Endothelial cell of umbilical vein (primary cell): ENCODE measurements around the gene PTTG2. TPM values are rescaled to one million over a fixed set of nuclear protein-coding genes. Genes with fewer than 3 reads are reported as not detected.

Experiments used
- BruUV-seq: library from RNA; stranded (reverse); fragments of 400-500 nt; replicated peaks from 2 replicates; lab custom pipeline; 2021; lab: Mats Ljungman, UMichigan
- CTCF ChIA-PET: fragments of 300-600, 350-600 bp; sonication (Branson Sonifier 250); formaldehyde crosslinking; loops from one replicate; lab custom pipeline; 2021; ENCODE audit warnings: antibody characterized with exemption, inconsistent platforms; lab: Charles Lee
- POLR2A ChIA-PET: fragments of 300-600, 350-600 bp; sonication (Branson Sonifier 250); formaldehyde crosslinking; loops from one replicate; lab custom pipeline; 2021; ENCODE audit warnings: antibody characterized with exemption, inconsistent platforms; lab: Charles Lee
- DNase-seq: peaks from one replicate; pipeline ENCODE4 v3.0.0-alpha.2; 2011; ENCODE audit warnings: low read depth, low spot score
- FAIRE-seq: peaks from 2 replicates; lab custom pipeline; 2011; peaks lifted over from hg19 to GRCh38; lab: Jason Lieb, UNC
- H2AFZ ChIP-seq: 2 replicates; pipeline ENCODE4 v1.6.0; 2012; ENCODE audit warnings: low read depth, low read length, control low read depth, inconsistent platforms
- H3K27ac ChIP-seq: 2 replicates; pipeline ENCODE4 v1.5.1; 2011; ENCODE audit warnings: low read depth, mild to moderate bottlenecking, control low read depth, low read length, moderate library complexity; ENCODE audit not compliant: insufficient read depth
- H3K27me3 ChIP-seq, 2 experiments: 2 replicates each; pipeline versions ENCODE4 v1.6.0 to v1.6.1; 2011; ENCODE audit warnings: low read length in 2 of 2, mixed read lengths in 1 of 2; ENCODE audit not compliant: control insufficient read depth in 2 of 2, insufficient read depth in 2 of 2
- H3K36me3 ChIP-seq, 2 experiments: 2 replicates in 1 of 2; 3 replicates in 1 of 2; pipeline ENCODE4 v1.5.1; 2011; ENCODE audit warnings: low read length in 2 of 2, mild to moderate bottlenecking in 1 of 2, moderate library complexity in 1 of 2; ENCODE audit not compliant: control insufficient read depth in 2 of 2, insufficient read depth in 2 of 2; ENCODE audit errors: extremely low read depth in 1 of 2
- H3K4me1 ChIP-seq: 3 replicates; pipeline ENCODE4 v1.5.1; 2011; ENCODE audit warnings: mild to moderate bottlenecking, low read length; ENCODE audit not compliant: control insufficient read depth, insufficient read depth; ENCODE audit errors: extremely low read depth
- H3K4me2 ChIP-seq: 2 replicates; pipeline ENCODE4 v1.6.1; 2011; ENCODE audit warnings: low read length, control low read depth, mixed read lengths; ENCODE audit not compliant: insufficient read depth
- H3K4me3 ChIP-seq, 3 experiments: fragments of 200-600 bp in 1 of 3; sonication (generic), shearing (Covaris generic) in 1 of 3; replicated peaks in 1 of 3; 2 replicates each; pipeline ENCODE4 v1.5.1; 2011 to 2016; ENCODE audit warnings: control low read depth in 3 of 3, low read length in 3 of 3, mild to moderate bottlenecking in 2 of 3, inconsistent platforms in 1 of 3, low read depth in 1 of 3, moderate library complexity in 1 of 3; ENCODE audit not compliant: insufficient read depth in 1 of 3
- H3K79me2 ChIP-seq: 2 replicates; pipeline ENCODE4 v1.6.0; 2012; ENCODE audit warnings: low read length, inconsistent platforms; ENCODE audit not compliant: control insufficient read depth, insufficient read depth
- H3K9ac ChIP-seq: replicated peaks from 2 replicates; pipeline ENCODE3; 2011; ENCODE audit warnings: low read length, control low read depth; ENCODE audit not compliant: insufficient read depth; ENCODE audit errors: extremely low read depth
- H3K9me1 ChIP-seq: replicated peaks from 3 replicates; pipeline ENCODE4 v1.6.0; 2011; ENCODE audit warnings: mild to moderate bottlenecking, low read length; ENCODE audit not compliant: control insufficient read depth, insufficient read depth; ENCODE audit errors: extremely low read depth
- H3K9me3 ChIP-seq: replicated peaks from 2 replicates; pipeline ENCODE4 v1.5.1; 2012; ENCODE audit warnings: low read length, inconsistent platforms; ENCODE audit not compliant: control insufficient read depth, insufficient read depth
- H4K20me1 ChIP-seq: replicated peaks from 2 replicates; pipeline ENCODE3; 2011; ENCODE audit warnings: mild to moderate bottlenecking, low read length; ENCODE audit not compliant: control insufficient read depth, insufficient read depth; ENCODE audit errors: extremely low read depth
- CTCF ChIP-seq, 2 donors: IDR thresholded peaks; 1 replicate in 1 of 2; 2 replicates in 1 of 2; pipeline ENCODE4 v1.5.1; 2011; ENCODE audit warnings: low read length in 2 of 2, mild to moderate bottlenecking in 2 of 2, moderate library complexity in 2 of 2, control low read depth in 1 of 2, inconsistent platforms in 1 of 2, low read depth in 1 of 2; ENCODE audit not compliant: insufficient read depth in 1 of 2; ENCODE audit errors: extremely low read depth in 1 of 2
- EZH2 ChIP-seq: IDR thresholded peaks from 2 replicates; pipeline ENCODE4 v1.6.1; 2012; ENCODE audit warnings: borderline replicate concordance, low read depth, mild to moderate bottlenecking, moderate library complexity, low read length, inconsistent platforms; ENCODE audit not compliant: severe bottlenecking
- FOS ChIP-seq: IDR thresholded peaks from 2 replicates; pipeline ENCODE4 v1.6.1; 2011; ENCODE audit warnings: mild to moderate bottlenecking, low read length, moderate library complexity, borderline replicate concordance; ENCODE audit not compliant: insufficient read depth
- GATA2 ChIP-seq: IDR thresholded peaks from 2 replicates; pipeline ENCODE4 v1.7.0; 2011; ENCODE audit warnings: low read depth, mild to moderate bottlenecking, moderate library complexity, mixed read lengths, low read length; ENCODE audit not compliant: insufficient read length, insufficient read depth
- JUN ChIP-seq: IDR thresholded peaks from 2 replicates; pipeline ENCODE4 v1.6.1; 2011; ENCODE audit warnings: borderline replicate concordance, low read depth; ENCODE audit not compliant: insufficient read length, insufficient read depth
- MYC ChIP-seq: IDR thresholded peaks from one replicate; pipeline ENCODE4 v1.6.1; 2011; ENCODE audit warnings: mild to moderate bottlenecking, low read depth, low read length
- POLR2A ChIP-seq: IDR thresholded peaks from 2 replicates; pipeline ENCODE4 v1.6.1; 2012; ENCODE audit warnings: low read depth, mild to moderate bottlenecking, control low read depth, low read length
- POLR2AphosphoS5 ChIP-seq: IDR thresholded peaks from 2 replicates; pipeline ENCODE4 v1.6.1; 2012; ENCODE audit warnings: low read depth, mild to moderate bottlenecking, control low read depth, low read length, moderate library complexity; ENCODE audit not compliant: insufficient read depth
- dilution Hi-C: fragments of 300-500 bp; cut with MboI; formaldehyde crosslinking; loops from one replicate; pipeline ENCODE4 v1.15.0; 2019; ENCODE audit warnings: low sequenced_read_pairs; ENCODE audit not compliant: extremely low pct_ligation_motif_present
- intact Hi-C: fragments of 100-400 bp; cut with micrococcal nuclease; formaldehyde crosslinking; loops from one replicate; pipeline ENCODE4 v1.10.0; 2022
- polyA plus RNA-seq, 4 experiments: library from polyadenylated mRNA; depleted of rRNA in 3 of 4; stranded (reverse) in 3 of 4; unstranded in 1 of 4; fragments of >200 nt; gene quantifications; 2 replicates each; pipeline versions ENCODE4 v1.2.1 to v1.2.3, GENCODE V29; 2011 to 2012; ENCODE audit warnings: missing spikeins in 1 of 4
- total RNA-seq: library from RNA; stranded (reverse); gene quantifications from 2 replicates; pipeline ENCODE4 v1.2.3, GENCODE V29; 2021
- TF ChIP-seq, protein P1 (sequence below): IDR thresholded peaks from 2 replicates; pipeline ENCODE4 v1.6.1; 2011; ENCODE audit not compliant: insufficient read depth, insufficient read length

The PTTG2 gene
- total and polyA plus RNA-seq, 2 donors (not counting 3 experiments of a cell fraction or from before 2014, with no cell fraction given), result not detected

GRCh38 chr4:37988670-37989069 lies 28.5 kb downstream of the PTTG2 start:
- Histone ChIP-seq H3K27ac (no peak overlapping the region), H3K9me1 (no peaks in the 10 kb centered on the region), H3K79me2 (peaks cover 24% of the 10 kb centered on the region), H3K9ac (no peak overlapping the region), H4K20me1 (no peaks in the 10 kb centered on the region), H3K4me1 (peaks cover 7% of the 10 kb centered on the region), H3K4me3 (no peak overlapping the region), H3K36me3 (no peaks in the 10 kb centered on the region), H3K9me3 (no peaks in the 10 kb centered on the region), H3K4me2 (no peak overlapping the region), H3K27me3 (no peaks in the 10 kb centered on the region), H2AFZ (no peak overlapping the region)
- intact Hi-C loops, result no loop called here
- dilution Hi-C loops, result no loop called here
- no TSS peak for BruUV-seq
- TF ChIP-seq JUN (no peak), POLR2AphosphoS5 (no peak), EZH2 (no peak), FOS (no peak), MYC (no peak), POLR2A (no peak), CTCF (IDR thresholded peaks at IDR 0.05; ENCODE audit: extremely low read depth in 1 of 2, insufficient read depth in 1 of 2, low read depth in 1 of 2, low read length in 2 of 2) (no peak), GATA2 (no peak)
- TF ChIP-seq, protein P1, sequence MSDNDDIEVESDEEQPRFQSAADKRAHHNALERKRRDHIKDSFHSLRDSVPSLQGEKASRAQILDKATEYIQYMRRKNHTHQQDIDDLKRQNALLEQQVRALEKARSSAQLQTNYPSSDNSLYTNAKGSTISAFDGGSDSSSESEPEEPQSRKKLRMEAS, result no peak
- FAIRE-seq, result no peak
- POLR2A ChIA-PET, result no interaction called here
- CTCF ChIA-PET, result interaction anchor here (1.2 kb wide), 1 partner anchor 10 kb away, joined by 3 read pairs; no protein-coding TSS in a partner anchor
- DNase-seq, result no peak
